Measurements from ENCODE around the gene CEP78.

DNA sequence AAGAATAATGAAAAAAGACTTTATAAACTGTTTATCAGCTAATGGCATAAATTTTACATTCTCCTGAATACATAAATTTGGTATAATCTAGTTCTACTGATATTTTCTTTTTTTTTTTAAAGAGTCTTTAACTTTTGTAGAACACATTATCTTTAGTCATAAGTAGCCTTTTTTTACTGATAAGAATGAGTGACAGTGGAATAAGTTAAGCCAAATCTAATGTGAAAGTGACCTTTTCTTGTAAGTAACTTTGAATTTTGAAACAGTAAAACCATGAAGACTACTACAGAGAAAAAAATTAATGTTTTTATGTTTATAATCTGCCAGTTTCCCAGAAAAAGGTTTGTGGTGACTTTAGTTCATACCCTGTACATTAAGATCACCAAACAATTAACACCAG is 13.7 kb downstream of the CEP78 start:
- no peak for TF ChIP-seq CTCF (IDR thresholded peaks at IDR 0.05; ENCODE audit: low read depth, low read length)
- no peak for TF ChIP-seq POLR2A (IDR thresholded peaks at IDR 0.05; ENCODE audit: extremely low read depth, insufficient read length)
- no peak for TF ChIP-seq MYC (IDR thresholded peaks at IDR 0.05; ENCODE audit: low read depth, low read length)
- TF ChIP-seq, protein P1, sequence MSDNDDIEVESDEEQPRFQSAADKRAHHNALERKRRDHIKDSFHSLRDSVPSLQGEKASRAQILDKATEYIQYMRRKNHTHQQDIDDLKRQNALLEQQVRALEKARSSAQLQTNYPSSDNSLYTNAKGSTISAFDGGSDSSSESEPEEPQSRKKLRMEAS (IDR thresholded peaks at IDR 0.05; ENCODE audit: low read depth, low read length), result no peak
